ENCODE data around the gene SMIM27. TPM values are rescaled to one million over a fixed set of nuclear protein-coding genes. Genes with fewer than 3 reads are reported as not detected.

The SMIM27 gene
- total and polyA plus RNA-seq, 2 experiments from 2014 or later = 3.4 to 106 TPM

Other genes starting within 250 kb of the SMIM27 start
- 38.9 and 41.0 TPM in 2 replicates for gene ACO1, start 167.7 kb upstream of the SMIM27 start, total RNA-seq (2014; rRNA removed; shearing (Covaris generic))
- 16.2 and 16.6 TPM in 2 replicates for gene ACO1, start 167.7 kb upstream of the SMIM27 start, polyA plus RNA-seq (2016; fragmentation: Nextera tagmentation; extraction: Ambion mirVana)
- 12.9 and 14.2 TPM in 2 replicates for gene RIGI, start 26.1 kb upstream of the SMIM27 start, total RNA-seq (2014; rRNA removed; shearing (Covaris generic))
- 10.9 and 14.7 TPM in 2 replicates for gene RIGI, start 26.1 kb upstream of the SMIM27 start, polyA plus RNA-seq (2016; fragmentation: Nextera tagmentation; extraction: Ambion mirVana)
- gene TOPORS, start 259 bp downstream of the SMIM27 start, total RNA-seq (2014; rRNA removed; shearing (Covaris generic)) = 35.9 and 43.3 TPM in 2 replicates
- 26.5 and 31.8 TPM in 2 replicates for gene TOPORS, start 259 bp downstream of the SMIM27 start, polyA plus RNA-seq (2016; fragmentation: Nextera tagmentation; extraction: Ambion mirVana)
- 53.8 and 56.5 TPM in 2 replicates for gene NDUFB6, start 20.8 kb downstream of the SMIM27 start, total RNA-seq (2014; rRNA removed; shearing (Covaris generic))
- gene NDUFB6, start 20.8 kb downstream of the SMIM27 start, polyA plus RNA-seq (2016; fragmentation: Nextera tagmentation; extraction: Ambion mirVana) = 226 and 231 TPM in 2 replicates
- gene TAF1L, start 83.3 kb downstream of the SMIM27 start, total RNA-seq (2014; rRNA removed; shearing (Covaris generic)) = 0.04 and 0.07 TPM in 2 replicates
- not detected in 2 replicates for gene TAF1L, start 83.3 kb downstream of the SMIM27 start, polyA plus RNA-seq (2016; fragmentation: Nextera tagmentation; extraction: Ambion mirVana)
- 1.2 and 1.3 TPM in 2 replicates for gene TMEM215, start 231.2 kb downstream of the SMIM27 start, total RNA-seq (2014; rRNA removed; shearing (Covaris generic))
- 0.71 and 0.79 TPM in 2 replicates for gene TMEM215, start 231.2 kb downstream of the SMIM27 start, polyA plus RNA-seq (2016; fragmentation: Nextera tagmentation; extraction: Ambion mirVana)

Measured in GM23338 (cell line).